GM12878 (cell line): Measurements from ENCODE around the gene THADA. TPM values are rescaled to one million over a fixed set of nuclear protein-coding genes. Genes with fewer than 3 reads are reported as not detected.

ENCODE experiments used
- ATAC-seq: fragments of 200-7000 bp; cut with Tn5 transposase; 3 replicates; pipeline ENCODE4 v1.9.1; 2020; ENCODE audit warnings: mild to moderate bottlenecking, moderate library complexity
- BruUV-seq: library from RNA; stranded (reverse); fragments of 400-500 nt; replicated peaks from 2 replicates; lab custom pipeline; 2021; lab: Mats Ljungman, UMichigan
- CTCF ChIA-PET: fragments of 300-600 bp; sonication (Branson Sonifier 250); formaldehyde crosslinking; extraction: SDS; loops from one replicate; lab custom pipeline; 2021; ENCODE audit warnings: inconsistent platforms; lab: Yijun Ruan, JAX
- POLR2A ChIA-PET: fragments of 350-600 bp; formaldehyde crosslinking; extraction: SDS; loops from one replicate; lab custom pipeline; 2021; ENCODE audit warnings: inconsistent platforms; lab: Charles Lee
- RAD21 ChIA-PET: fragments of 300-600 bp; sonication (Branson Sonifier 250); formaldehyde crosslinking; loops from one replicate; lab custom pipeline; 2023; ENCODE audit warnings: antibody characterized with exemption; ENCODE audit not compliant: unreplicated experiment; lab: Charles Lee
- SMC1A ChIA-PET: fragments of 300-600 bp; sonication (Branson Sonifier 250); formaldehyde crosslinking; loops from one replicate; lab custom pipeline; 2023; ENCODE audit not compliant: unreplicated experiment, uncharacterized antibody; lab: Charles Lee
- DNase-seq: peaks from one replicate; pipeline ENCODE4 v3.0.0-alpha.2; 2011; ENCODE audit warnings: low read depth, low spot score
- FAIRE-seq: peaks from 3 replicates; lab custom pipeline; 2011; peaks lifted over from hg19 to GRCh38; lab: Jason Lieb, UNC
- H2AFZ ChIP-seq: 2 replicates; pipeline ENCODE4 v1.6.0; 2011; ENCODE audit warnings: low read depth, low read length, control low read depth; ENCODE audit not compliant: control insufficient read depth
- H3K27ac ChIP-seq: 2 replicates; pipeline ENCODE4 v1.5.1; 2011; ENCODE audit warnings: control low read depth; ENCODE audit not compliant: control insufficient read depth, insufficient read depth
- H3K27me3 ChIP-seq, 2 experiments: replicated peaks in 1 of 2; 2 replicates each; pipeline versions ENCODE4 v1.6.0 to v1.6.1; 2011; ENCODE audit warnings: low read length in 1 of 2; ENCODE audit not compliant: control insufficient read depth in 2 of 2, insufficient read depth in 2 of 2
- H3K36me3 ChIP-seq, 2 experiments: 2 replicates each; pipeline ENCODE4 v1.5.1; 2011; ENCODE audit warnings: low read length in 1 of 2; ENCODE audit not compliant: control insufficient read depth in 2 of 2, insufficient read depth in 2 of 2
- H3K4me1 ChIP-seq: 2 replicates; pipeline ENCODE4 v1.6.1; 2011; ENCODE audit warnings: mild to moderate bottlenecking, low read length, moderate library complexity, mixed read lengths; ENCODE audit not compliant: control insufficient read depth, insufficient read depth
- H3K4me2 ChIP-seq: 2 replicates; pipeline ENCODE4 v1.6.0; 2011; ENCODE audit warnings: control low read depth; ENCODE audit not compliant: control insufficient read depth, insufficient read depth
- H3K4me3 ChIP-seq: fragments of 200-600 bp; sonication (generic); 2 replicates; pipeline ENCODE4 v1.5.1; 2016
- H3K79me2 ChIP-seq: 2 replicates; pipeline ENCODE4 v1.6.0; 2011; ENCODE audit warnings: low read length; ENCODE audit not compliant: control insufficient read depth, insufficient read depth
- H3K9ac ChIP-seq: 2 replicates; pipeline ENCODE4 v1.8.0; 2011; ENCODE audit warnings: low read length, control low read depth, mixed read lengths; ENCODE audit not compliant: control insufficient read depth, insufficient read depth
- H3K9me3 ChIP-seq: replicated peaks from 3 replicates; pipeline ENCODE4 v1.5.1; 2011; ENCODE audit warnings: mild to moderate bottlenecking, low read length; ENCODE audit not compliant: control insufficient read depth, insufficient read depth
- H4K20me1 ChIP-seq: 2 replicates; pipeline ENCODE4 v1.6.0; 2011; ENCODE audit not compliant: control insufficient read depth, insufficient read depth
- BCLAF1 ChIP-seq: fragments of 450-650 bp; IDR thresholded peaks from 2 replicates; pipeline ENCODE4 v1.6.1; 2017; ENCODE audit warnings: antibody characterized with exemption, mild to moderate bottlenecking, moderate library complexity
- BMI1 ChIP-seq: fragments of 450-650 bp; IDR thresholded peaks from 2 replicates; pipeline ENCODE4 v1.6.1; 2016; ENCODE audit warnings: mild to moderate bottlenecking, moderate library complexity, borderline replicate concordance
- MTA2 ChIP-seq: fragments of 450-650 bp; IDR thresholded peaks from 2 replicates; pipeline ENCODE4 v1.6.1; 2016; ENCODE audit warnings: low read depth, mild to moderate bottlenecking, moderate library complexity
- PKNOX1 ChIP-seq: fragments of 450-650 bp; IDR thresholded peaks from 2 replicates; pipeline ENCODE4 v1.6.1; 2016; ENCODE audit warnings: mild to moderate bottlenecking
- POLR2A ChIP-seq: IDR thresholded peaks from 2 replicates; pipeline ENCODE4 v1.6.1; 2011; ENCODE audit warnings: low read depth, mild to moderate bottlenecking, low read length
- RAD51 ChIP-seq: fragments of 450-650 bp; IDR thresholded peaks from 2 replicates; pipeline ENCODE4 v1.6.1; 2016; ENCODE audit warnings: moderate library complexity, mild to moderate bottlenecking, inconsistent platforms
- SP1 ChIP-seq: IDR thresholded peaks from one replicate; pipeline ENCODE4 v1.6.1; 2011; ENCODE audit warnings: low read depth, low read length
- ZBTB40 ChIP-seq: fragments of 450-650 bp; IDR thresholded peaks from 2 replicates; pipeline ENCODE4 v1.6.1; 2016; ENCODE audit warnings: mild to moderate bottlenecking, moderate library complexity, borderline replicate concordance
- ZNF592 ChIP-seq: fragments of 450-650 bp; IDR thresholded peaks from 2 replicates; pipeline ENCODE4 v1.6.1; 2017; ENCODE audit warnings: mild to moderate bottlenecking, moderate library complexity
- WGBS: methylation state at CpG from one replicate; pipeline ENCODE4 v1.1.6; 2016; ENCODE audit warnings: low lambda C conversion rate; ENCODE audit not compliant: insufficient replicate concordance, insufficient coverage; ENCODE audit errors: missing lambda C conversion rate; 5-methylcytosine and 5-hydroxymethylcytosine counted together
- in situ Hi-C: fragments of 300-500 bp; cut with MboI; formaldehyde crosslinking; loops from 9 replicates; pipeline ENCODE4 v1.14.3; 2018; ENCODE audit warnings: mixed read lengths
- intact Hi-C: fragments of 100-400 bp; cut with micrococcal nuclease; formaldehyde crosslinking; loops from one replicate; pipeline ENCODE4 v1.14.2; 2022; ENCODE audit not compliant: unreplicated experiment
- polyA plus RNA-seq, 11 experiments: library from polyadenylated mRNA; depleted of rRNA in 4 of 11; unstranded in 6 of 11; stranded (reverse) in 5 of 11; fragments of >200 nt; fragmentation: Nextera tagmentation in 4 of 11; fragmentation: Illumina TruSeq in 1 of 11; extraction: Ambion mirVana in 4 of 11; extraction: Trizol in 1 of 11; gene quantifications; 1 replicate in 1 of 11; 2 replicates in 10 of 11; pipeline versions ENCODE4 v1.2.1 to v1.2.3, GENCODE V29; 2011 to 2016; ENCODE audit warnings: inconsistent platforms in 2 of 11, missing spikeins in 2 of 11, low read depth in 1 of 11
- total RNA-seq, 4 experiments: library from RNA; depleted of rRNA in 3 of 4; stranded (reverse); fragments of >200 nt in 3 of 4; fragmentation: Illumina TruSeq in 1 of 4; extraction: Trizol in 1 of 4; gene quantifications; 2 replicates each; pipeline versions ENCODE4 v1.2.1 to v1.2.3, GENCODE V29; 2013 to 2021

Gene THADA
- total and polyA plus RNA-seq, 10 of the 15 experiments (the other 5 are each of a cell fraction or from before 2014, with no cell fraction given): 14.6 to 33.2 (median 23.2) TPM

- H3K4me1 ChIP-seq: peaks cover 44% of the 10 kb centered on the region
- no peak overlapping the region for H3K4me2 ChIP-seq
- in situ Hi-C loops: no loop called here
- DNase-seq (no peak), FAIRE-seq (no peak), ATAC-seq (no peak)
- H3K9ac ChIP-seq: no peak overlapping the region
- H3K9me3 ChIP-seq: no peaks in the 10 kb centered on the region; the same call in 2 of the 3 replicates
- RAD21 ChIA-PET: interaction anchor here (0.7 to 9.1 kb wide), 8 partner anchors 10 to 215 kb away, joined by 3 to 250 read pairs (median 32); partner anchors contain the start of gene ZFP36L2
- POLR2A ChIA-PET: interaction anchor here (0.5 to 8.0 kb wide), 6 partner anchors 8 to 92 kb away, joined by 5 to 95 read pairs (median 6); no protein-coding TSS in a partner anchor
- WGBS: 89% methylated on average over 6 of the region's 6 CpGs
- H4K20me1 ChIP-seq: no peaks in the 10 kb centered on the region
- intact Hi-C loops: loop anchor here (5.0 kb wide), 1 partner anchor 163 kb away; the partner anchor contains the start of gene ZFP36L2
- H3K4me3 ChIP-seq: no peak overlapping the region
- H3K79me2 ChIP-seq: no peaks in the 10 kb centered on the region
- no peak overlapping the region for H3K27ac ChIP-seq
- CTCF ChIA-PET: interaction anchor here (0.6 to 10.0 kb wide), 7 partner anchors 15 to 220 kb away, joined by 3 to 111 read pairs (median 8); no protein-coding TSS in a partner anchor
- no peak overlapping the region for H2AFZ ChIP-seq
- SMC1A ChIA-PET: interaction anchor here (0.5 to 10.5 kb wide), 17 partner anchors 8 to 162 kb away, joined by 3 to 297 read pairs (median 5); partner anchors contain the start of gene ZFP36L2
- no TSS peak for BruUV-seq
- no peaks in the 10 kb centered on the region; a peak in 1 of 4 replicates for H3K36me3 ChIP-seq
- no peaks in the 10 kb centered on the region for H3K27me3 ChIP-seq
- TF ChIP-seq ZNF592 (no peak), MTA2 (no peak), BMI1 (no peak), ZBTB40 (no peak), BCLAF1 (no peak), RAD51 (no peak), PKNOX1 (no peak), SP1 (no peak), POLR2A (no peak)
Measured at GRCh38 chr2:43389581-43390466, 206.0 kb downstream of the THADA start.
